ENCODE data around the gene KRT38. TPM values are rescaled to one million over a fixed set of nuclear protein-coding genes. Genes with fewer than 3 reads are reported as not detected.

KRT38 gene
- total and polyA plus RNA-seq, 7 donors, result 0.03 TPM; not detected in 6

DNA sequence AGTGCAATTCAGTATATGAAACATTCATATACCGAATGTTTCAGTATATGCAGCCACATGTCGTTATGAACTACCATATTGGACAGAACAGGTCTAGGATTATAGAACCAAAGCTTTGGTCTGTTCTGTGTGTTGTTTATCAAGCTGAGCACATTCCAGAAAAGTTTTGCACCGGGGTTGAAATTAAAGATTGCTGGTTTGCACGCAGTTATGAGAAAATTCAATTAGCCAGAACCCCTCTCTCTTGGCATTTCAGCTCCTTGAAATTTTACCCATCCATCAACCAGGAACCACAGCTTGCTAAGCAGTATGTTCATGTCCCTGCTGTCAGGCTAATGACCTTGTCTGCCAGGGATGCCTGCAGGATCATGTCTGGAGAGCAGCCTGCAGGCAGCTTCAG, 16.9 kb upstream of the KRT38 start:
- intact Hi-C loops (cut with DNase I), result no loop called here
- peaks cover 0 to 2% (median 0%) of the 10 kb centered on the region in 3 donors for H3K27me3 ChIP-seq (ENCODE audit: insufficient read depth in 3 of 3, low read length in 2 of 3)

DNA sequence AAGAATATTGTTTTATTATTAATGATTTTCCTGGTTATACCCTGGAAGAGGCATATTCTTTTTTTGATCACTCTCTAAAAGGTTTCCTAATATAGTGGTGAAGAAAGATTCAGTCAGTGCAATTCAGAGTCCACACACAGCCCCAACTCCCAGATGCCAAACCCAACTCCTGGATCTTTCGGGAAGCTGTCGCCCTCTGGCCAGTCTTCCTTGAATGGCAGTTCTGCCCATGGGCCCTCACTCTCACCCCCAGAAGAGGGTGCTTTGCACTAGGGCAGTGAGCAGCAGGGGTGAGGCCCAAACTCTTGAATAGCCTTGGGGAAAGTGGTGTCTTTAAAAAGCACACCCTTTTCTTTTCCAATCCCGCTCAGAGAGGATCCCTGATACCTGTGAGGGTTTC, 15.4 kb upstream of the KRT38 start:
- WGBS, 3 donors, result 74 to 83% (median 81%) methylated on average over 3 of the region's 3 CpGs
- ATAC-seq, result no peak

More for the DNA sequence above, 16.9 kb upstream of the KRT38 start:
- DNase-seq (no peak), ATAC-seq (no peak)
- Histone ChIP-seq H3K4me1 (no peaks in the 10 kb centered on the region), H3K9me3 (no peaks in the 10 kb centered on the region), H3K4me3 (no peak overlapping the region), H3K27ac (no peak overlapping the region), H3K36me3 (ENCODE audit: insufficient read depth in 1 of 2, low read depth in 1 of 2) (no peaks in the 10 kb centered on the region)
- WGBS, 3 donors, result 58 to 78% (median 71%) methylated on average over 4 of the region's 4 CpGs
- TF ChIP-seq, protein P1, sequence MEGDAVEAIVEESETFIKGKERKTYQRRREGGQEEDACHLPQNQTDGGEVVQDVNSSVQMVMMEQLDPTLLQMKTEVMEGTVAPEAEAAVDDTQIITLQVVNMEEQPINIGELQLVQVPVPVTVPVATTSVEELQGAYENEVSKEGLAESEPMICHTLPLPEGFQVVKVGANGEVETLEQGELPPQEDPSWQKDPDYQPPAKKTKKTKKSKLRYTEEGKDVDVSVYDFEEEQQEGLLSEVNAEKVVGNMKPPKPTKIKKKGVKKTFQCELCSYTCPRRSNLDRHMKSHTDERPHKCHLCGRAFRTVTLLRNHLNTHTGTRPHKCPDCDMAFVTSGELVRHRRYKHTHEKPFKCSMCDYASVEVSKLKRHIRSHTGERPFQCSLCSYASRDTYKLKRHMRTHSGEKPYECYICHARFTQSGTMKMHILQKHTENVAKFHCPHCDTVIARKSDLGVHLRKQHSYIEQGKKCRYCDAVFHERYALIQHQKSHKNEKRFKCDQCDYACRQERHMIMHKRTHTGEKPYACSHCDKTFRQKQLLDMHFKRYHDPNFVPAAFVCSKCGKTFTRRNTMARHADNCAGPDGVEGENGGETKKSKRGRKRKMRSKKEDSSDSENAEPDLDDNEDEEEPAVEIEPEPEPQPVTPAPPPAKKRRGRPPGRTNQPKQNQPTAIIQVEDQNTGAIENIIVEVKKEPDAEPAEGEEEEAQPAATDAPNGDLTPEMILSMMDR (IDR thresholded peaks at IDR 0.05), result no peak

DNA sequence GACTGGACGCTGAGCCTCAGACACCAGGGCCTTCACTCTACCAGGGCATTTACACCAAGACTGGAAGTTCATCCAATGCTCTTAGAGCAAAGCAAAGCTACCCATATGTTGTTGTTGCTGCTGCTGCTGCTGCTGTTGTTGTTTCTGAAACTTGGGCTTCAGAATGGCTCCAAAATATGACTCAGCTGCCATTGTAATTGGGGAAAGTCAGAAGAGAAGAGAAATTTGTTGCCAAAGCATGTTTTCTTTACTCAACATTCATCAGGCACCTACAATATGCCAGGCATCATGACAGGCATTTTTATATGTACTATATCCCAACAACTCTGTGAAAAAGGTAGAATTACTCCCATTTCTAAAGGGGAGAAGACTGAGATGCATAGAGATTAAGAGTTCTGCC, 14.5 kb upstream of the KRT38 start:
- no peaks in the 10 kb centered on the region for H3K27me3 ChIP-seq (ENCODE audit: insufficient read depth in 3 of 3, low read length in 2 of 3)
- no peak overlapping the region for H3K27ac ChIP-seq
- no peak overlapping the region for H3K4me3 ChIP-seq
- TF ChIP-seq, protein P1 (IDR thresholded peaks at IDR 0.05), result no peak
- ATAC-seq, result no peak
- 71 to 88% (median 71%) methylated on average over 1 of the region's 1 CpG for WGBS, 3 donors
- H3K36me3 ChIP-seq (ENCODE audit: insufficient read depth in 1 of 2, low read depth in 1 of 2), result no peaks in the 10 kb centered on the region
- no peaks in the 10 kb centered on the region for H3K4me1 ChIP-seq
- DNase-seq, result no peak
- intact Hi-C loops (cut with DNase I), result no loop called here
- no peaks in the 10 kb centered on the region for H3K9me3 ChIP-seq

More for the DNA sequence above, 15.4 kb upstream of the KRT38 start:
- no peaks in the 10 kb centered on the region for H3K36me3 ChIP-seq (ENCODE audit: insufficient read depth in 1 of 2, low read depth in 1 of 2)
- TF ChIP-seq, protein P1 (IDR thresholded peaks at IDR 0.05), result no peak
- no peak overlapping the region for H3K4me3 ChIP-seq
- H3K9me3 ChIP-seq, result no peaks in the 10 kb centered on the region
- H3K4me1 ChIP-seq, result no peaks in the 10 kb centered on the region
- H3K27me3 ChIP-seq (ENCODE audit: insufficient read depth in 3 of 3, low read length in 2 of 3), result peaks cover 0 to 2% (median 0%) of the 10 kb centered on the region in 3 donors
- no peak for DNase-seq
- intact Hi-C loops (cut with DNase I), result no loop called here
- no peak overlapping the region for H3K27ac ChIP-seq

DNA sequence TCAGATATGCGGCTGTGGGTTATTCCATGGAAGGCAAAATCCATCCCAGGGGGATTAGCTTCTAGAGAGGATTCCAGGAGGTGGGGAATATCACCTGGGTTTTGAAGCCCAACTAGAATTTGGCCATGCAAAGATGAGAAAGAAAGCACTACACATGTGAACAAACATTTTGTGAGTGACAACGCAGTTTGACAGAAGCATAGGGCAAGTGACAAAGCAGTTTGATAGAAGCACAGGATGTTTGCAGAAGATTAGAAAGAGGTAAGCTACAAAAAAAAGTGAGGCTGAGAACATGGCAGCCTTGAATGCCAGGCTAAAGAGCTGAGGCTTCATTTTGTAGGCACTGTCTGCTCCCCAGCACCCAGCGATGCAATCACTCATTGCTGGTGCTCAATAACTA, 12.3 kb upstream of the KRT38 start:
- H3K36me3 ChIP-seq (ENCODE audit: insufficient read depth in 1 of 2, low read depth in 1 of 2), result no peaks in the 10 kb centered on the region
- no peak overlapping the region for H3K27ac ChIP-seq
- intact Hi-C loops (cut with DNase I), result no loop called here
- 92 to 94% (median 92%) methylated on average over 3 of the region's 3 CpGs for WGBS, 3 donors
- no peak overlapping the region for H3K4me3 ChIP-seq
- H3K27me3 ChIP-seq (ENCODE audit: insufficient read depth in 3 of 3, low read length in 2 of 3), result no peaks in the 10 kb centered on the region
- TF ChIP-seq, protein P1 (IDR thresholded peaks at IDR 0.05), result no peak
- ATAC-seq, result no peak
- no peak for DNase-seq
- H3K4me1 ChIP-seq, result no peaks in the 10 kb centered on the region
- no peaks in the 10 kb centered on the region for H3K9me3 ChIP-seq

DNA sequence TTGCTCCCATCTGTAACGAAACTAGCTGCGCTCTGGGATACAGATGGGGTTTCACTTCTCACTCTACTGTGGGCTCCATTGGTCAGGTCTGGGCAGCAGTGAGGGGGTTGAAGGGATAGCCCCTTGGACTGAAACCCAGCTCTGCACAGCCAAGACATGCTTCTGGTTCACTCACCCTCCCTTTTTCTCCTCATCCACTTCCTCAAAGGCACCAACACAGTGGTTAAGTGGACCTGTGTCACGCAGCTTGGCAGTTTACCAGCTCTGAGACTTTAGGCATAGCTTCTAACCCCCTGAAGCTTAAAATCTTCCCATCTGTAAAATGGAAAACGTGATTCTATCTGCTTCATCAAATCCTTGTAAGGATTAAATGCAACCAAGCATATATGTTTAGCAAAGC, 11.5 kb upstream of the KRT38 start:
- Histone ChIP-seq H3K27ac (no peak overlapping the region), H3K36me3 (ENCODE audit: insufficient read depth in 1 of 2, low read depth in 1 of 2) (no peaks in the 10 kb centered on the region), H3K4me3 (no peak overlapping the region), H3K27me3 (ENCODE audit: insufficient read depth in 3 of 3, low read length in 2 of 3) (no peaks in the 10 kb centered on the region), H3K9me3 (no peaks in the 10 kb centered on the region), H3K4me1 (no peaks in the 10 kb centered on the region)
- WGBS, 3 donors, result 59 to 69% (median 61%) methylated on average over 4 of the region's 4 CpGs
- intact Hi-C loops (cut with DNase I), result no loop called here
- DNase-seq (no peak), ATAC-seq (no peak)
- TF ChIP-seq, protein P1 (IDR thresholded peaks at IDR 0.05), result no peak
